ENCODE data around the gene OCA2.

- TF ChIP-seq CTCF (IDR thresholded peaks at IDR 0.05; ENCODE audit: low read depth, low read length) (no peak), EZH2phosphoT487 (IDR thresholded peaks at IDR 0.05; ENCODE audit: low read depth) (no peak)
These were observed 10.7 kb upstream of the OCA2 start for GRCh38 chr15:28109626-28110455.
